HG03575 (cell line): Measurements from ENCODE around the gene AKAP13.
"Not testable (repeated sequence)": the region's sequence is repeated elsewhere in the genome, so short reads cannot be mapped to it uniquely, and the experiment has no call there.

Experiments used
- ATAC-seq: cut with Tn5 transposase; IDR thresholded peaks from one replicate; pipeline ENCODE4 v1.9.1; 2021; ENCODE audit not compliant: unreplicated experiment, insufficient number of reproducible peaks, low FRiP score; ENCODE audit errors: extremely low read depth

Gene AKAP13

DNA sequence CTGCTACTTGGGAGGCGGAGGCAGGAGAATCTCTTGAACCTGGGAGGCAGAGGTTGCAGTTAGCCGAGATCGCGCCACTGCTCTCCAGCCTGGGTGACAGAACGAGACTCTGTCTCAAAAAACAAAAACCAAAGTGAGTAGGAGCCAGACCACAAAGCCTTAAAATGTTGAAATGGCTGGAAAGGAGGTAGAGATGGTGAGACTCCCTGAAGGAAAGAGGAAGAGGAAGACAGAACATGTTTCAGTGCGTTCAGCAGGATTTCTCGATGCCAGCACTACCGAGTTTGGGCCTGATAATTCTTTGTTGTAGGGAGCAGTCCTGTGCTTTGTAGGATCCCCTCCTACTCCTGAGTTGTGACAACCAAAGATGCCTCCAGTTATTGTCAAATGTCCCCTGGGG, 189.9 kb downstream of the AKAP13 start:
- no peak for ATAC-seq

DNA sequence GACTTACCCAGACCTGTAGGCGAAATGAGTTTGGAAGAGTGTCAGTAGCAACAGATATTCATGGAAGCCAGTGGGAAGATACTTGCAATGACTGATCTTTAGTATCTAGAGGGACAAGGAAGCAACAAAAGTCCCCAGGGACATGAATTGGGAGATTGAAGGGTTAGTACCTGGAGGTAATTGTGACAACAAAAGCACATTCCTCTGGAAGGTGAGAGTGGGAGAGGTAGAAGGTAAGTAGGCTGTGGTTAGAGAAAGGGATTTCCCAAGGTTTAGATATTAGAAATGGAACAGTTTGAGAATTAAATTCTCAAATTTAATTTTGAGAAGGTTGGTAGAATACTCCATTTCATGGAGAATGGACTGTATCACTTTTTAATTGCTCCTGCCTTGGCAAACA, 191.4 kb downstream of the AKAP13 start:
- ATAC-seq, result no peak

DNA sequence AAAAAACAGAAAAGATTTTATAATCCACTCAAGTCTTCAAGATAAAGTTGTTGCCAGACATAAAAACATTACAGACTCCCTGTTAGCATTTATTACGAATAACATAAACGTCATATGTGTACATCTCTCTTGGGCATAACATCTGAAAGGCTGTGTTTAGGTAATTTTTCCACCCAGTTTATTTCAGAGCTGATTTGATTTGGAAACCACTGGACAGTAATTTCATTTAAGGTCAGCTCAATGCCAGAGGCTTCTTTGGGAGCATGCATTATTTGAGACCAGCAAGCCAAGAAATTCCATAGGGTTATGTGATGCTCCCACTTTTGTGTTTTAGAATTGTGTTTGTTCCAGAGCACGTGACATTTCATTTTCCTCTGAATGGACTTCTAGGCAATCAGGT, 196.0 kb downstream of the AKAP13 start:
- ATAC-seq, result no peak

DNA sequence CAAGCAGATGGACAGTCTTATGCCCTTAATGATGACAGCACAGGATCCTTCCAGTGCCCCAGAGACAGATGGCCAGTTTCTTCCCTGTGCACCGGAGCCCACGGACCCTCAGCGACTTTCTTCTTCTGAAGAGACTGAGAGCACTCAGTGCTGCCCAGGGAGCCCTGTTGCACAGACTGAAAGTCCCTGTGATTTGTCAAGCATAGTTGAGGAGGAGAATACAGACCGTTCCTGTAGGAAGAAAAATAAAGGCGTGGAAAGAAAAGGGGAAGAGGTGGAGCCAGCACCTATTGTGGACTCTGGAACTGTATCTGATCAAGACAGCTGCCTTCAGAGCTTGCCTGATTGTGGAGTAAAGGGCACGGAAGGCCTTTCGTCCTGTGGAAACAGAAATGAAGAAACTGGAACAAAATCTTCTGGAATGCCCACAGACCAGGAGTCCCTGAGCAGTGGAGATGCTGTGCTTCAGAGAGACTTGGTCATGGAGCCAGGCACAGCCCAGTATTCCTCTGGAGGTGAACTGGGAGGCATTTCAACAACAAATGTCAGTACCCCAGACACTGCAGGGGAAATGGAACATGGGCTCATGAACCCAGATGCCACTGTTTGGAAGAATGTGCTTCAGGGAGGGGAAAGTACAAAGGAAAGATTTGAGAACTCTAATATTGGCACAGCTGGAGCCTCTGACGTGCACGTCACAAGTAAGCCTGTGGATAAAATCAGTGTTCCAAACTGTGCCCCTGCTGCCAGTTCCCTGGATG, 198.7 kb downstream of the AKAP13 start:
- no peak for ATAC-seq

DNA sequence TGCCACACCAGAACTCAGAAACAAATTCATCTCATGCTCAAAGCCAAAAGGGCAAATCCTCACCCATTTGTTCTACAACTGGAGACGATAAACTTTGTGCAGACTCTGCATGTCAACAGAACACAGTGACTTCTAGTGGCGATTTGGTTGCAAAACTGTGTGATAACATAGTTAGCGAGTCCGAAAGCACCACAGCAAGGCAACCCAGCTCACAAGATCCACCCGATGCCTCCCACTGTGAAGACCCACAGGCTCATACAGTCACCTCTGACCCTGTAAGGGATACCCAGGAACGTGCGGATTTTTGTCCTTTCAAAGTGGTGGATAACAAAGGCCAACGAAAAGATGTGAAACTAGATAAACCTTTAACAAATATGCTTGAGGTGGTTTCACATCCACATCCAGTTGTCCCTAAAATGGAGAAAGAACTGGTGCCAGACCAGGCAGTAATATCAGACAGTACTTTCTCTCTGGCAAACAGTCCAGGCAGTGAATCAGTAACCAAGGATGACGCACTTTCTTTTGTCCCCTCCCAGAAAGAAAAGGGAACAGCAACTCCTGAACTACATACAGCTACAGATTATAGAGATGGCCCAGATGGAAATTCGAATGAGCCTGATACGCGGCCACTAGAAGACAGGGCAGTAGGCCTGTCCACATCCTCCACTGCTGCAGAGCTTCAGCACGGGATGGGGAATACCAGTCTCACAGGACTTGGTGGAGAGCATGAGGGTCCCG, 199.7 kb downstream of the AKAP13 start:
- no peak for ATAC-seq

DNA sequence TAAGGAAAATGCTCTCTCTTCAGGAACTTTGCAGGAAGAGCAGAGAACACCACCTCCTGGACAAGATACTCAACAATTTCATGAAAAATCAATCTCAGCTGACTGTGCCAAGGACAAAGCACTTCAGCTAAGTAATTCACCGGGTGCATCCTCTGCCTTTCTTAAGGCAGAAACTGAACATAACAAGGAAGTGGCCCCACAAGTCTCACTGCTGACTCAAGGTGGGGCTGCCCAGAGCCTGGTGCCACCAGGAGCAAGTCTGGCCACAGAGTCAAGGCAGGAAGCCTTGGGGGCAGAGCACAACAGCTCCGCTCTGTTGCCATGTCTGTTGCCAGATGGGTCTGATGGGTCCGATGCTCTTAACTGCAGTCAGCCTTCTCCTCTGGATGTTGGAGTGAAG, 200.5 kb downstream of the AKAP13 start:
- ATAC-seq, result no peak

DNA sequence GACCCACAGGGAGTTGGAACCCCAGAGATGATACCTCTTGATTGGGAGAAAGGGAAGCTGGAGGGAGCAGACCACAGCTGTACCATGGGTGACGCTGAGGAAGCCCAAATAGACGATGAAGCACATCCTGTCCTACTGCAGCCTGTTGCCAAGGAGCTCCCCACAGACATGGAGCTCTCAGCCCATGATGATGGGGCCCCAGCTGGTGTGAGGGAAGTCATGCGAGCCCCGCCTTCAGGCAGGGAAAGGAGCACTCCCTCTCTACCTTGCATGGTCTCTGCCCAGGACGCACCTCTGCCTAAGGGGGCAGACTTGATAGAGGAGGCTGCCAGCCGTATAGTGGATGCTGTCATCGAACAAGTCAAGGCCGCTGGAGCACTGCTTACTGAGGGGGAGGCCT, 201.1 kb downstream of the AKAP13 start:
- ATAC-seq, result no peak

DNA sequence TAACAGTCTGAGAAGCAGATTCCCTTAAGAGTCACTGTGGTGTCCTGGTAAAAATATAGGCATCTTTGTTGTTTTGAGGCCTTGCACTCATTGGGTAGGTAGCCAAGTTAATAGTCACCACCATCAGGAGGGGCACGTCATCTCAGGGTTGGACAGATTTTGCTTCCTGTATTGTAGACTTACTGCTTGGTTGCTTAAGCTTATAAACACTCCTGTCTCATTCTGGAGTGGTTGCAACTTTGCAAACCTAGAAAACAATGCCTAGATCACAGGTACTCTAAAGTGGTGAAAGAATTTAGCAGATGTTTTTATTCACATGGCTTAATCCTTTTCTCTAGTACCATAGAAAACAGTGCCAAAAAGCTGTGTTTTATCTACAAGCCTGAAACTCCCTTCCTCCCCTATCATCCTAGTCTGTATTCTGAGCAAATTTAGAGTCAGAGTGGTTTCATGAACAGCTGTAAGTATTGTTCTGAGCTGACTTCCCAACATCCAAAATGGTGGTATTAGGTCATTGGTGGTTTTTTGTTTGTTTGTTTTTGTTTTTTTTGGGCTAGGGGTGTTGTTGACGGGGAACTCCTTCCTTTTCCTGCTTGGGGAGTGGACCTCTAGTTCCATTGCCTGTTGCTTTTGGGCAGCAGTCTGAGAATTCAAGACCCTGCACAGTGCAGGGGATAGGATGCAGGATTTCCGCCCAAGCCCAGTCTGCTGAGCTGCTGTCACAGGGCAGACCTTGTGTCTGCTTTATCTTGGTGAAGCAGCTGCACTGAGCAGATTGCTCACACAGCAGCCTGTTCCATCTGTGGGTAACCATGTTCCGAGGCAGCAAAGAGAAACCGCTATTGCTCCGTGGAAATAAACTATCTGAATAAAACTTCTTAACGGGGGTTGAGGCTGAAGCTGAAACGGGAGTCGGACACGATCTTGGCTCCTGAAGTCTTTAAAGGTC, 202.0 kb downstream of the AKAP13 start:
- no peak for ATAC-seq

DNA sequence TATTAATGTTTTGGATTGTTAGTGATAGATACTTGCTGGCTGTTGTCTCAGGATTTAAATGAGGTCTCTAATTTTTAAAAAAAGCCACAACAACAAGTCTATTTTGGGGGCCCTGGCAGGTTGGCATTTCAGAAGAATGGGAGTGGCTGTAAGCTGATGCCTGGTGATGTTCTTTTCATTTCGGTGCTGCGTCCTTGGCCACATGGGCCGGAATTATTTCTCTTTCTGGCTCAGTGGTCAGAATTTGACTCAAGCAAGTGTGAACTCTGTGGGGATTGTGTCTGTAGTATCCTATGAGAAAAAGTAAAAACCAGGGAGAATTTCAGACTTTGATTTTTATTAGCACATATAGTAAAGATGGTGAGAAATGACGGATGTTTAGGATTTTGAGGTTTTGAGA, 203.0 kb downstream of the AKAP13 start:
- ATAC-seq, result no peak

DNA sequence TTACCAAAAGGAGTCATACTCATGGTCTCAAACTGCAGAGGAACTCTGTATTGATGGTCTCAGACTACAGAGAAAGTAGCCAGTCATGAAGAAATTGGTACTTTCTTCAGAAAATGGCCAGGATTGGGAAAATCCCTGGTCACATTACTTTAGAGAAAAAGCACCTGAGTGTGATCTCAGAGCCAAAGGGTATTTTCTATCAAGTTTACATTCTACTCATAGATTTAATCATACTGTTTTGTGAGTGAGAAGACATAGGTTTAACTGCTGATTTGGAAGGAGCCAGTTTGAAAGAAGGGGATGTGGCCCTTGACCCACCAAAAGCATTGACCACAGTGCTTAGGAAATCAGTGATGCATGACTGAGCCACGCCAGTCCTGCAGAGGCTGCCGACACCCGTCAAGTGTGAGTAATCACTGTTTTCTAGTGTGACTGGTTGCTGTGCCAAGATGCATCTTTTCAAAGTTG, 203.6 kb downstream of the AKAP13 start:
- ATAC-seq, result peak; percentile 23

DNA sequence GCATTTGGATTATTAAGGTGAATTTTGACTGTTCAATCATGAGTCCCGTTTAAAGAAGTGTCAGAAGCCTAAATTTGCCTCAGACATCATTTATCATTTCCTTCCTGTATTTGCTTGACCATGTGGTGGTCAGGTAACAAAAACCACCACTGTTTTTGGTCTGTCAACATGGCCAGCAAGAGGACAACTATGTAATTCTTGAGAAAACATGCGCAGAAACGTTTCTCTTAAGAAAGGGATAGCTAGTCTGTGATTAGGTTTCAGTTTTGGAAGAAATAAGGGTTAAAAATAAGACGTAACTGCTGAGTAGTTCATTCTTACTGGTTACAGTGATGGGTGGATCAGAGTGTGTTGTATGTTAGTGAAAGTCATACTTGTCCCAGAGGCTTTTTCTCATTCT, 204.5 kb downstream of the AKAP13 start:
- no peak for ATAC-seq

DNA sequence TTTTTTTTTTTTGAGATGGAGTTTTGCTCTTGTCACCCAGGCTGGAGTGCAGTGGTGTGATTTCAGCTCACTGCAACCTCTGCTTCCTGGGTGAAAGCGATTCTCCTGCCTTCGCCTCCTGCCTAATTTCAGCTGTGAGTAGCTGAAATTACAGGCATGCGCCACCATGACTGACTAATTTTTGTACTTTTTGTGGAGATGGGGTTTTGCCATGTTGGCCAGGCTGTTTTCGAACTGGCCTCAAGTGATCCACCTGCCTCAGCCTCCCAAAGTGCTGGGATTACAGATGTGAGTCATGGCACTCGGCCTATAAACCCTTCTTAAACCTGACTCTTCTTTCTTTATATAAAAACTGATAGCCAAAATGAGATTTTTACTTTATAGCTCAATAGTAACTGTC, 205.8 kb downstream of the AKAP13 start:
- ATAC-seq, result not testable (repeated sequence)

DNA sequence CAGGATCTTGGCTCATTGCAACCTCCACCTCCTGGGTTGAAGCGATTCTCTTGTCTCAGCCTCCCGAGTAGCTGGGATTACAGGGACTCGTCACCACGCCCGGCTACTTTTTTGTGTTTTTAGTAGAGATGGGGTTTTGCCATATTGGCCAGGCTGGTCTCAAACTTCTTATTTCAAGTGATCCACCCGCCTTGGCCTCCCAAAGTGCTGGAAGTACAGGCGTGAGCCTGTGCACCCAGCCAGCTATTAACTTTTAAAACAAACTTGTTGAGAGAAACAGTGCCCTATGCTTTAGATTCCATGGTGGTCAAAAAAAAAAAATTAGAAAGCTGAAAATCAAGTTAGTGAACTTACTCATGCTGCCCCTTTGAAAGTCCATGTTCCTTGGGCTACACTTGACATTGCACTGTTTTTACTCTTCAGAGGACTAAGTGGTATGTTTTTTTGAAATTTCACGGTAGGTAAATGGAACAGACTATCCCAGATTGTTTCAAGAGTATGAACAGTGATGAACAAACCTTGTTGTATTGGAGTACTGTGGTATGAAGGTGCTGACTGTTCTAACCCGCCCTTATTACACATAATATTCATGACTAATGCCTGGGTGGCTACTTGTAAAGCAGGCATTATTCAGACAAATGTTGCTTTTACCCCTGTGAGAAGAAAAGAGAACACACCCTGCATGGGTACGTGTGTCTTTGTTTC, 207.5 kb downstream of the AKAP13 start:
- ATAC-seq, result no peak

DNA sequence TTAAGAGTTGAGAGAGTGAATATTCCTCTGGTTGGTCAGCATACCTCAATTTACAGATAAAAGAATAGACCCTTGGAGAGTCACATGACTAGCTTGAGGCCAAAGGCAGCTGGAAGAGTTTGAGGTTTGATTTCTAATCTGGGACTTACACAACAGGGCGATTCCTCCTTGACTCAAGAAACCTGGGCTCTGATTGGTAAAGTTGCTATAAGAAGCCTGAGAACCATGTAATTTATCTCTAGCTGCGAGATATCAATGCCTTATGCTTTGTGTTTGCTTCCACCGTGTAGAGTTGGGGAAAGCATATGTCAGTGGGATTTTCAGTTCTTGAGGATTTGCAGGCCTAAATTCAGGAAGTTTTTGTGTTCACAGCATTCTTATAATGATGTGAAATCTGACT, 208.3 kb downstream of the AKAP13 start:
- no peak for ATAC-seq

DNA sequence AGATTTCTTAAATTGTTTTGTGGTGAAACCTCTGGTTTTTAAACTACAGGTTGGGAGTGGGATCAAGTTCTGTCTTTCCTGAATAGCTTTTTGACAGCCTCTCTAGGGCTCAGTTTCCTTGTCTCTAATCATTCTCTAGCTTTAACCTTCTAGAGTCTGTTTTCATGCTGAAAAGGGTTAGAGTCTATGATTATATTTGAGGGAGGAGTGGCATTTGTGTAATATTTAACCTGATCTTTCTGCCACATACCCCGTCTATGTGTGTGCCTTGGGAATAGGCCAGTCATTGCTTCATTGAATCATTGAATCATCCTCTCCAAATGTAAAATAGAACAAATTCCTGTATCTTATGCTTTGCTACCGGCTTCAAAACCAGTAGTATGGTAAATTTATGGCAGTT, 209.4 kb downstream of the AKAP13 start:
- no peak for ATAC-seq

DNA sequence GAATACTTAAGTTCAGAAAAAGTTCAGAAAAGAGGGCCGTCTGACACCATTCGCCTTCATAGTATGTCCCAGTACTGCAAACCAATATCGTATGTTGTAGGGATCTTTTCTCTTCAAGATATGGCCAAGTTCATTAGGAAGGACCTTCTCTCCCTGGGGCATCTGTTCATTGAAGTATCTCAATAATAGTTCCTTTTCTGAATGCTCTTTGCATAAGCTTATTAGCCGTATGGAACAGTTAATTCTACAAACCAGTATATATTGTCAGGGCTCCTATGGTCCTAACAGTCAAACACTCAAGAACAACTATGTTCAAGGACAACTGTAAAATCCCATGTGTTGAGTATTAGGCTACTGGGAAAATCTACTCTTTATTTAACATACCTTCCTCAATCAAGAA, 211.2 kb downstream of the AKAP13 start:
- no peak for ATAC-seq

DNA sequence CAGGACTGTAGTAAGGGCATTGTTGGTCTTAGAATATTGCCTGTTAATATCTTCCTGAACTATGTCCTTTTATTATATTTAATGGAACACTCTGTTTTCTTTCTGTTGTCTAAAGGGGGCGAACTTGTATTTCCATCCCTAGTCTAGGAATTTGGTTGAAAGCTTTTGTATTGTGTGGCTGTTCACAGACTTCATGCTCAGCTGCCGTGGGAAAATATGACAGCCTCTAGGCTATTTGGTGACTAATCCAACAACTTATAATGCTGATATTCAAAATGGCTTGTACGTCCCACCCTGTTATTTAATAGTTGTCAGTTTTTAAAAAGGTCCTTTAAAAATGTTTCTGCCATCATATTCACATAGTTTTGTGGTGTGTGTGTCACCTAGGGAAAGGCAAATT, 211.7 kb downstream of the AKAP13 start:
- ATAC-seq, result no peak

DNA sequence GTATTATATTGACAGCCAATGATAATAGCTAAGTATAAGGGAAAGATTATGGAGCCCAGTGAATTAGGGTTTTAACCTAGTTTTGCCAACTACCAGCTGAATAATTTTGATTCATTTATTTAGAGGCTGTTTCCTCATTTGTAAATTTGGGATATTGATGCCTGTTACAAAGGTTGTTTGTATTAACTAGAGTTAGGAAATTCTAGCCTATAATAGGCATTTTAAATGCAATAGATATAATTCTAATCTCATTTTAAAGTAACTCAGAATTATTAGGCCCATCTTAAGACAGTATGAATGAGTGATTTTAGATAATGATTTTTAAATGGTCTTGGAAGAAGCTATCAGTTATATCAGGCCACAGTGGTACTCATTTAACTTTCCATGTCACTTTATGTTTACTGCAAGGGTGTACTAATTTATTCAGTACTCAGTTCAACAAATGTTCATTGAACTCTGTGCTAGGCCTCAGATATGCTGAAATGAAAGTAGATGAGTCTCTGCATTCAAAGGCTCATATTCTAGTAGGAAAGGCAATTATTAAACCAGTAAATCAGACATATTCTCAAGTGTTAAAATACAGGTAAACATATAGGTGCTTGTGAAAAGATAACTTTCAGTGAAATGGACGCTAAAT, 213.5 kb downstream of the AKAP13 start:
- ATAC-seq, result no peak
